GM23338 (cell line): Measurements from ENCODE around the gene FOXP1. TPM values are rescaled to one million over a fixed set of nuclear protein-coding genes. Genes with fewer than 3 reads are reported as not detected.

Experiments used
- ATAC-seq: fragments of 200-7000 bp; cut with Tn5 transposase; 3 replicates; pipeline ENCODE4 v1.9.1; 2020
- DNase-seq: peaks from one replicate; pipeline ENCODE4 v3.0.0-alpha.2; 2015; ENCODE audit warnings: low spot score
- H2AFZ ChIP-seq: fragments of 200-600 bp; sonication (generic); 2 replicates; pipeline ENCODE4 v1.8.0; 2016; ENCODE audit warnings: antibody characterized with exemption, mild to moderate bottlenecking, moderate library complexity
- H3F3A ChIP-seq: fragments of 200-600 bp; sonication (generic); replicated peaks from 2 replicates; pipeline ENCODE4 v1.8.0; 2017; ENCODE audit warnings: antibody characterized with exemption, mixed run types, low read depth
- H3K27ac ChIP-seq: fragments of 200-600 bp; sonication (generic); 2 replicates; pipeline ENCODE4 v1.6.1; 2016; ENCODE audit warnings: low read depth
- H3K27me3 ChIP-seq: fragments of 200-600 bp; sonication (generic); 2 replicates; pipeline ENCODE4 v1.8.0; 2016; ENCODE audit warnings: mild to moderate bottlenecking, mixed run types, moderate library complexity; ENCODE audit not compliant: insufficient read depth
- H3K36me3 ChIP-seq: fragments of 200-600 bp; sonication (generic); 2 replicates; pipeline ENCODE4 v1.8.0; 2016; ENCODE audit warnings: mild to moderate bottlenecking; ENCODE audit not compliant: insufficient read depth
- H3K4me1 ChIP-seq: fragments of 200-600 bp; sonication (generic); 2 replicates; pipeline ENCODE4 v1.8.0; 2016; ENCODE audit warnings: mild to moderate bottlenecking, moderate library complexity; ENCODE audit not compliant: insufficient read depth
- H3K4me2 ChIP-seq: fragments of 200-600 bp; sonication (generic); 2 replicates; pipeline ENCODE4 v1.7.1; 2017; ENCODE audit warnings: mixed run types
- H3K4me3 ChIP-seq: fragments of 200-600 bp; sonication (generic); 2 replicates; pipeline ENCODE4 v1.6.1; 2016; ENCODE audit warnings: mixed run types
- H3K79me2 ChIP-seq: fragments of 200-600 bp; sonication (generic); replicated peaks from 2 replicates; pipeline ENCODE4 v1.8.0; 2017; ENCODE audit warnings: mild to moderate bottlenecking; ENCODE audit not compliant: insufficient read depth
- H3K9me2 ChIP-seq: fragments of 200-600 bp; sonication (generic); 2 replicates; pipeline ENCODE4 v1.8.0; 2017; ENCODE audit not compliant: insufficient read depth
- H4K20me1 ChIP-seq: fragments of 200-600 bp; sonication (generic); replicated peaks from 2 replicates; pipeline ENCODE4 v1.8.0; 2017; ENCODE audit warnings: mild to moderate bottlenecking; ENCODE audit not compliant: insufficient read depth
- H3K27ac Mint-ChIP-seq: 2 replicates; pipeline ENCODE4 v1.8.0; 2020; ENCODE audit warnings: inconsistent platforms, mild to moderate bottlenecking, moderate library complexity, mixed read lengths
- H3K27me3 Mint-ChIP-seq: 3 replicates; pipeline ENCODE4 v1.8.0; 2022; ENCODE audit warnings: low read depth, mild to moderate bottlenecking, moderate library complexity, mixed read lengths, inconsistent platforms; ENCODE audit not compliant: insufficient read depth, poor library complexity
- H3K36me3 Mint-ChIP-seq: 3 replicates; pipeline ENCODE4 v1.8.0; 2021; ENCODE audit warnings: low read depth, mild to moderate bottlenecking, inconsistent platforms, moderate library complexity, mixed read lengths
- H3K4me1 Mint-ChIP-seq: 3 replicates; pipeline ENCODE4 v1.8.0; 2020; ENCODE audit warnings: mild to moderate bottlenecking, inconsistent platforms, mixed read lengths
- H3K4me3 Mint-ChIP-seq: 3 replicates; pipeline ENCODE4 v1.8.0; 2021; ENCODE audit warnings: moderate library complexity, mild to moderate bottlenecking, inconsistent platforms, mixed read lengths
- H3K9me3 Mint-ChIP-seq: 3 replicates; pipeline ENCODE4 v1.8.0; 2020; ENCODE audit warnings: moderate library complexity, mild to moderate bottlenecking, inconsistent platforms, mixed read lengths
- CREB1 ChIP-seq: fragments of 250-450 bp; sonication (Bioruptor Pico); IDR thresholded peaks from 2 replicates; pipeline ENCODE4 v1.5.0; 2020; ENCODE audit warnings: low read depth, mild to moderate bottlenecking, moderate library complexity
- EZH2 ChIP-seq: fragments of 200-600 bp; sonication (generic); IDR thresholded peaks from one replicate; pipeline ENCODE4 v1.8.0; 2017; ENCODE audit warnings: antibody characterized with exemption, mild to moderate bottlenecking, low read depth; ENCODE audit not compliant: unreplicated experiment
- EZH2phosphoT487 ChIP-seq: fragments of 200-600 bp; sonication (generic); IDR thresholded peaks from one replicate; pipeline ENCODE4 v1.8.1; 2018; ENCODE audit warnings: antibody characterized with exemption; ENCODE audit not compliant: unreplicated experiment
- JUNB ChIP-seq: IDR thresholded peaks from one replicate; pipeline ENCODE4 v1.6.1; 2016; ENCODE audit warnings: antibody characterized with exemption; ENCODE audit not compliant: unreplicated experiment
- NANOG ChIP-seq: IDR thresholded peaks from 2 replicates; pipeline ENCODE4 v1.6.1; 2016; ENCODE audit warnings: antibody characterized with exemption, borderline replicate concordance
- POLR2AphosphoS5 ChIP-seq: IDR thresholded peaks from 2 replicates; pipeline ENCODE4 v1.6.1; 2016; ENCODE audit warnings: antibody characterized with exemption, low read depth
- ZNF114 ChIP-seq: fragments of 250-450 bp; sonication (Bioruptor Pico); IDR thresholded peaks from 2 replicates; pipeline ENCODE4 v1.5.0; 2020; ENCODE audit warnings: mild to moderate bottlenecking, moderate library complexity
- ZNF331 ChIP-seq: fragments of 250-450 bp; sonication (Bioruptor Pico); IDR thresholded peaks from 2 replicates; pipeline ENCODE4 v1.5.0; 2020; ENCODE audit warnings: low read depth, mild to moderate bottlenecking, moderate library complexity
- polyA plus RNA-seq: library from polyadenylated mRNA; unstranded; fragments of >200 nt; fragmentation: Nextera tagmentation; extraction: Ambion mirVana; gene quantifications from 2 replicates; pipeline ENCODE4 v1.2.1, GENCODE V29; 2016
- total RNA-seq: library from RNA; depleted of rRNA; stranded (reverse); fragments of >200 nt; shearing (Covaris generic); gene quantifications from 2 replicates; pipeline ENCODE4 v1.2.3, GENCODE V29; 2014
- TF ChIP-seq, protein P1 (sequence below), 2 experiments: fragments of 200-600 bp in 1 of 2; sonication (generic) in 1 of 2; conservative IDR thresholded peaks; 2 replicates each; pipeline versions ENCODE4 v1.5.1 to v1.6.1; 2016 to 2017; ENCODE audit warnings: antibody characterized with exemption in 2 of 2, low read depth in 2 of 2, mild to moderate bottlenecking in 2 of 2, moderate library complexity in 1 of 2
- TF ChIP-seq, protein P2 (sequence below): IDR thresholded peaks from 2 replicates; pipeline ENCODE4 v1.6.1; 2016; ENCODE audit warnings: antibody characterized with exemption
- TF ChIP-seq, protein P3 (sequence below): IDR thresholded peaks from one replicate; pipeline ENCODE4 v1.6.1; 2018; ENCODE audit warnings: antibody characterized with exemption; ENCODE audit not compliant: unreplicated experiment

The FOXP1 gene
- total and polyA plus RNA-seq, 2 experiments from 2014 or later: 32.9 to 35.5 TPM

- TF ChIP-seq EZH2phosphoT487 (no peak), ZNF114 (CRISPR knock-in tag) (no peak), EZH2 (no peak)
- peaks cover 12% of the 10 kb centered on the region for H3K9me3 Mint-ChIP-seq
- no peak overlapping the region; the same call in 2 of the 3 replicates for H3K4me3 Mint-ChIP-seq
- no peak for ATAC-seq
- Histone ChIP-seq H4K20me1 (no peaks in the 10 kb centered on the region), H3K4me3 (no peak overlapping the region), H3K27ac (no peak overlapping the region), H3K27me3 (no peaks in the 10 kb centered on the region), H2AFZ (no peak overlapping the region), H3K4me1 (peaks cover 12% of the 10 kb centered on the region), H3F3A (no peaks in the 10 kb centered on the region), H3K9me2 (no peaks in the 10 kb centered on the region), H3K79me2 (no peaks in the 10 kb centered on the region), H3K36me3 (no peaks in the 10 kb centered on the region), H3K4me2 (no peak overlapping the region)
- peaks cover 12% of the 10 kb centered on the region for H3K36me3 Mint-ChIP-seq
- peaks cover 10% of the 10 kb centered on the region for H3K27me3 Mint-ChIP-seq
- DNase-seq: no peak
- H3K27ac Mint-ChIP-seq: no peak overlapping the region
- H3K4me1 Mint-ChIP-seq: peaks cover 43% of the 10 kb centered on the region
Observed at GRCh38 chr3:71430941-71431552, 152.5 kb downstream of the FOXP1 start.

DNA sequence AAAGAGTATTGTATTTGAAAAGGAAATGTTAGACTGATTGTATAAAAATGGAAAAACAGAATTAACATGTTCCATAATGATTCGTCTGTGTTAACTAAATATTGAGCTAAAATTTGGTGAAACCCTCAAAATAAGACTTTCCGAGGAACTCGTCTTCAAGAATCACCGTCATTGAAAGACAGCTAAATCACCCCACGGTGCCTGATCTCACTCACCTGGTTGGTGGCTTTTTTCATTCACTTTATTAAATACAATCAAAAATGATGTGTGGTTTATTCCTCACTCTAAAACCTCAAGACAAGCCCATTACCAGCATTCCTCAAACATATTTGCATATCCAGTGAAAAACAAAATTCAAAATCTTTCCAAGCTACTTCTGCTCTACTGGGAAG, 153.9 kb downstream of the FOXP1 start:
- ATAC-seq (no peak), DNase-seq (no peak)
- H3K27ac Mint-ChIP-seq: peak overlapping the region; percentile 69; the same call in 1 of the 2 replicates
- peaks cover 6% of the 10 kb centered on the region for H3K27me3 Mint-ChIP-seq
- peaks cover 43% of the 10 kb centered on the region for H3K4me1 Mint-ChIP-seq
- Histone ChIP-seq H3K9me2 (0 out of 2 replicates have a peak, but pooled peaks cover 4% of the 10 kb centered on the region), H3K4me3 (no peak overlapping the region), H3K79me2 (no peaks in the 10 kb centered on the region), H3K27me3 (no peaks in the 10 kb centered on the region), H2AFZ (no peak overlapping the region), H4K20me1 (no peaks in the 10 kb centered on the region), H3K27ac (no peak overlapping the region; the same call in 1 of the 2 replicates), H3K4me2 (peak overlapping the region; percentile 17; the same call in 1 of the 2 replicates), H3K4me1 (peaks cover 12% of the 10 kb centered on the region), H3K36me3 (no peaks in the 10 kb centered on the region), H3F3A (no peaks in the 10 kb centered on the region)
- H3K4me3 Mint-ChIP-seq: no peak overlapping the region
- H3K9me3 Mint-ChIP-seq: peaks cover 3% of the 10 kb centered on the region
- no peak for TF ChIP-seq POLR2AphosphoS5
- TF ChIP-seq NANOG: no peak
- TF ChIP-seq CREB1: no peak
- no peak for TF ChIP-seq ZNF114 (CRISPR knock-in tag)
- TF ChIP-seq EZH2: no peak
- H3K36me3 Mint-ChIP-seq: peaks cover 5% of the 10 kb centered on the region

DNA sequence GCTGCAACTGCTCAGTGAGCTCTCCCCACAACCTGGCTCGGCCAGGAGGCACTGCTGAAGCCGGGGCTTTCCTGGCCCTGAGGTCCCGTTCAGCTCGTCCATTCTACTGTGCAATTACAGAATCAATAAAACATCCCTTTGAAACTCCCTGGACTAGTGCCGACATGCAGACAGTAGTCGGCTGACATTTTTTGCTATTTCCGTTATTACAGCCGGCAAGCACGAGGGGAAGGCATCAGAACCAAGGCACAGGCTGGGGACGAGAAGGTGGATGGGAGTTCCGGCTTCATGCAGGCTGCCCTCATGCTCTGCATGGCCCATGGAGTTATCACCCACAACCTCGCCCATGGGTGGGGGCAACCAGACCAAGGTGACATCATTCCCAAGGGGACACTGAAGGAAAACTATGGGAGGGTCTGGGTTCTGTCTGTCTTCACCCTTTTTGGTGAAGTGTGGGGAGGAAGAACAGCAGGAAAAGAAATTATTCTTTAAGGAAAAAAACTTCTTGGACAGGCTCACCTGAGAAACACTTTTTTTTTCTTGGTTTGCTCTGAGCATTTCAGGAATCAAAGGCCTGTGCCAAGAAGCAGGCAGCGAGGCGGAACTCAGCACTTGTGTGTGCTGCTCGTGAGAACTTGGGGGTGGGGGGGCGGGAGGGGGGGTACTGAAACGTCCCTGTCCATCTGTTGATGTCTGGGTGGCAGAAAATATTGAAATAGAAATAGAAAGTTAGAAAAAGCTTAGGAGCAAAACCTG, 154.5 kb downstream of the FOXP1 start:
- H3F3A ChIP-seq: no peaks in the 10 kb centered on the region
- H3K36me3 ChIP-seq: no peaks in the 10 kb centered on the region
- 0 out of 2 replicates have a peak, but pooled peaks cover 4% of the 10 kb centered on the region for H3K9me2 ChIP-seq
- H4K20me1 ChIP-seq: no peaks in the 10 kb centered on the region
- 0 out of 2 replicates have a peak overlapping the region, but pooled peaks have one; percentile 23 for H3K27ac Mint-ChIP-seq
- DNase-seq (no peak), ATAC-seq (no peak)
- H3K36me3 Mint-ChIP-seq: peaks cover 2% of the 10 kb centered on the region; the same call in 1 of the 3 replicates
- peaks cover 12% of the 10 kb centered on the region for H3K4me1 ChIP-seq
- no peak overlapping the region for H3K27ac ChIP-seq
- H3K4me1 Mint-ChIP-seq: peaks cover 42% of the 10 kb centered on the region
- no peaks in the 10 kb centered on the region; the same call in 2 of the 3 replicates for H3K9me3 Mint-ChIP-seq
- no peak overlapping the region for H3K4me3 ChIP-seq
- no peaks in the 10 kb centered on the region for H3K27me3 ChIP-seq
- H2AFZ ChIP-seq: no peak overlapping the region
- no peaks in the 10 kb centered on the region for H3K79me2 ChIP-seq
- peaks cover 2% of the 10 kb centered on the region for H3K27me3 Mint-ChIP-seq
- H3K4me3 Mint-ChIP-seq: no peak overlapping the region
- H3K4me2 ChIP-seq: no peak overlapping the region
- TF ChIP-seq NANOG (no peak), ZNF331 (CRISPR knock-in tag) (no peak), JUNB (no peak), POLR2AphosphoS5 (no peak), EZH2phosphoT487 (no peak), CREB1 (no peak)
- TF ChIP-seq, protein P1, sequence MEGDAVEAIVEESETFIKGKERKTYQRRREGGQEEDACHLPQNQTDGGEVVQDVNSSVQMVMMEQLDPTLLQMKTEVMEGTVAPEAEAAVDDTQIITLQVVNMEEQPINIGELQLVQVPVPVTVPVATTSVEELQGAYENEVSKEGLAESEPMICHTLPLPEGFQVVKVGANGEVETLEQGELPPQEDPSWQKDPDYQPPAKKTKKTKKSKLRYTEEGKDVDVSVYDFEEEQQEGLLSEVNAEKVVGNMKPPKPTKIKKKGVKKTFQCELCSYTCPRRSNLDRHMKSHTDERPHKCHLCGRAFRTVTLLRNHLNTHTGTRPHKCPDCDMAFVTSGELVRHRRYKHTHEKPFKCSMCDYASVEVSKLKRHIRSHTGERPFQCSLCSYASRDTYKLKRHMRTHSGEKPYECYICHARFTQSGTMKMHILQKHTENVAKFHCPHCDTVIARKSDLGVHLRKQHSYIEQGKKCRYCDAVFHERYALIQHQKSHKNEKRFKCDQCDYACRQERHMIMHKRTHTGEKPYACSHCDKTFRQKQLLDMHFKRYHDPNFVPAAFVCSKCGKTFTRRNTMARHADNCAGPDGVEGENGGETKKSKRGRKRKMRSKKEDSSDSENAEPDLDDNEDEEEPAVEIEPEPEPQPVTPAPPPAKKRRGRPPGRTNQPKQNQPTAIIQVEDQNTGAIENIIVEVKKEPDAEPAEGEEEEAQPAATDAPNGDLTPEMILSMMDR (conservative IDR thresholded peaks at IDR 0.05; ENCODE audit: low read depth in 2 of 2): no peak
- TF ChIP-seq, protein P2, sequence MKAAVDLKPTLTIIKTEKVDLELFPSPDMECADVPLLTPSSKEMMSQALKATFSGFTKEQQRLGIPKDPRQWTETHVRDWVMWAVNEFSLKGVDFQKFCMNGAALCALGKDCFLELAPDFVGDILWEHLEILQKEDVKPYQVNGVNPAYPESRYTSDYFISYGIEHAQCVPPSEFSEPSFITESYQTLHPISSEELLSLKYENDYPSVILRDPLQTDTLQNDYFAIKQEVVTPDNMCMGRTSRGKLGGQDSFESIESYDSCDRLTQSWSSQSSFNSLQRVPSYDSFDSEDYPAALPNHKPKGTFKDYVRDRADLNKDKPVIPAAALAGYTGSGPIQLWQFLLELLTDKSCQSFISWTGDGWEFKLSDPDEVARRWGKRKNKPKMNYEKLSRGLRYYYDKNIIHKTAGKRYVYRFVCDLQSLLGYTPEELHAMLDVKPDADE: no peak
- TF ChIP-seq, protein P3, sequence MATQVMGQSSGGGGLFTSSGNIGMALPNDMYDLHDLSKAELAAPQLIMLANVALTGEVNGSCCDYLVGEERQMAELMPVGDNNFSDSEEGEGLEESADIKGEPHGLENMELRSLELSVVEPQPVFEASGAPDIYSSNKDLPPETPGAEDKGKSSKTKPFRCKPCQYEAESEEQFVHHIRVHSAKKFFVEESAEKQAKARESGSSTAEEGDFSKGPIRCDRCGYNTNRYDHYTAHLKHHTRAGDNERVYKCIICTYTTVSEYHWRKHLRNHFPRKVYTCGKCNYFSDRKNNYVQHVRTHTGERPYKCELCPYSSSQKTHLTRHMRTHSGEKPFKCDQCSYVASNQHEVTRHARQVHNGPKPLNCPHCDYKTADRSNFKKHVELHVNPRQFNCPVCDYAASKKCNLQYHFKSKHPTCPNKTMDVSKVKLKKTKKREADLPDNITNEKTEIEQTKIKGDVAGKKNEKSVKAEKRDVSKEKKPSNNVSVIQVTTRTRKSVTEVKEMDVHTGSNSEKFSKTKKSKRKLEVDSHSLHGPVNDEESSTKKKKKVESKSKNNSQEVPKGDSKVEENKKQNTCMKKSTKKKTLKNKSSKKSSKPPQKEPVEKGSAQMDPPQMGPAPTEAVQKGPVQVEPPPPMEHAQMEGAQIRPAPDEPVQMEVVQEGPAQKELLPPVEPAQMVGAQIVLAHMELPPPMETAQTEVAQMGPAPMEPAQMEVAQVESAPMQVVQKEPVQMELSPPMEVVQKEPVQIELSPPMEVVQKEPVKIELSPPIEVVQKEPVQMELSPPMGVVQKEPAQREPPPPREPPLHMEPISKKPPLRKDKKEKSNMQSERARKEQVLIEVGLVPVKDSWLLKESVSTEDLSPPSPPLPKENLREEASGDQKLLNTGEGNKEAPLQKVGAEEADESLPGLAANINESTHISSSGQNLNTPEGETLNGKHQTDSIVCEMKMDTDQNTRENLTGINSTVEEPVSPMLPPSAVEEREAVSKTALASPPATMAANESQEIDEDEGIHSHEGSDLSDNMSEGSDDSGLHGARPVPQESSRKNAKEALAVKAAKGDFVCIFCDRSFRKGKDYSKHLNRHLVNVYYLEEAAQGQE: no peak
